HepG2 (cell line): ENCODE measurements around the gene IRF1. TPM values are rescaled to one million over a fixed set of nuclear protein-coding genes. Genes with fewer than 3 reads are reported as not detected.

ENCODE experiments used
- CBX2 ChIP-seq, 2 experiments: fragments of 200-600 bp in 1 of 2; sonication (generic); formaldehyde crosslinking in 1 of 2; IDR thresholded peaks; 2 replicates each; pipeline versions ENCODE4 v1.7.0 to v1.8.1; 2018 to 2022; ENCODE audit warnings: low read depth in 2 of 2, low read length in 1 of 2, mild to moderate bottlenecking in 1 of 2, missing genetic modification reagents in 1 of 2
- CEBPG ChIP-seq: IDR thresholded peaks from 2 replicates; pipeline ENCODE4 v1.6.1; 2016
- DPF2 ChIP-seq: sonication (generic); formaldehyde crosslinking; IDR thresholded peaks from 2 replicates; pipeline ENCODE4 v1.4.0; 2020; ENCODE audit warnings: mild to moderate bottlenecking, low read depth, missing genetic modification reagents, borderline replicate concordance
- FOXA1 ChIP-seq, 2 experiments: fragments of 450-650 bp in 1 of 2; sonication (generic) in 1 of 2; formaldehyde crosslinking in 1 of 2; IDR thresholded peaks; 2 replicates each; pipeline versions ENCODE4 v1.4.0 to v1.6.1; 2016 to 2020; ENCODE audit warnings: missing genetic modification reagents in 1 of 2
- FOXO1 ChIP-seq: sonication (generic); formaldehyde crosslinking; IDR thresholded peaks from 2 replicates; pipeline ENCODE4 v1.4.0; 2020; ENCODE audit warnings: missing genetic modification reagents
- GATAD1 ChIP-seq: IDR thresholded peaks from 2 replicates; pipeline ENCODE4 v1.6.1; 2016; ENCODE audit warnings: missing genetic modification reagents, missing compliant biosample characterization
- IKZF4 ChIP-seq: sonication (generic); formaldehyde crosslinking; IDR thresholded peaks from 2 replicates; pipeline ENCODE4 v1.5.1; 2020; ENCODE audit warnings: borderline replicate concordance, mild to moderate bottlenecking, low read depth, missing genetic modification reagents; ENCODE audit errors: not compliant biosample characterization
- KDM4B ChIP-seq: sonication (generic); formaldehyde crosslinking; IDR thresholded peaks from 2 replicates; pipeline ENCODE4 v1.4.0; 2020; ENCODE audit warnings: missing genetic modification reagents
- LCORL ChIP-seq, 2 experiments: fragments of 450-650 bp in 1 of 2; sonication (generic) in 1 of 2; formaldehyde crosslinking in 1 of 2; IDR thresholded peaks; 2 replicates each; pipeline versions ENCODE4 v1.5.0 to v1.6.1; 2017 to 2020; ENCODE audit warnings: antibody characterized with exemption in 1 of 2, missing genetic modification reagents in 1 of 2
- PCBP2 ChIP-seq: fragments of 200-400 bp; formaldehyde crosslinking; optimal IDR thresholded peaks from 2 replicates; pipeline ENCODE3; 2018; ENCODE audit warnings: low read length, low read depth; ENCODE audit not compliant: poor library complexity, severe bottlenecking
- REXO4 ChIP-seq: sonication (generic); formaldehyde crosslinking; IDR thresholded peaks from 2 replicates; pipeline ENCODE4 v1.8.0; 2022; ENCODE audit warnings: missing genetic modification reagents, mild to moderate bottlenecking, borderline replicate concordance
- RFX5 ChIP-seq: IDR thresholded peaks from 2 replicates; pipeline ENCODE4 v1.6.1; 2011; ENCODE audit warnings: low read depth, low read length, improper control_type of control experiment
- SMAD9 ChIP-seq: sonication (generic); formaldehyde crosslinking; IDR thresholded peaks from 2 replicates; pipeline ENCODE4 v1.5.1; 2020; ENCODE audit warnings: mild to moderate bottlenecking, missing genetic modification reagents
- SRF ChIP-seq: IDR thresholded peaks from 2 replicates; pipeline ENCODE4 v1.6.1; 2011; ENCODE audit warnings: mild to moderate bottlenecking, low read depth, low read length, moderate library complexity
- SSRP1 ChIP-seq: IDR thresholded peaks from 2 replicates; pipeline ENCODE4 v1.6.1; 2016; ENCODE audit warnings: control low read depth
- ZNF3 ChIP-seq: IDR thresholded peaks from 2 replicates; pipeline ENCODE4 v1.7.0; 2017; ENCODE audit warnings: inconsistent platforms
- ZNF543 ChIP-seq: sonication (generic); formaldehyde crosslinking; IDR thresholded peaks from 2 replicates; pipeline ENCODE4 v1.4.0; 2020; ENCODE audit warnings: mild to moderate bottlenecking, missing genetic modification reagents
- ZNF569 ChIP-seq: sonication (generic); formaldehyde crosslinking; IDR thresholded peaks from 2 replicates; pipeline ENCODE4 v1.5.0; 2020; ENCODE audit warnings: mild to moderate bottlenecking, missing genetic modification reagents, moderate library complexity, borderline replicate concordance
- ZNF577 ChIP-seq: sonication (generic); formaldehyde crosslinking; IDR thresholded peaks from 2 replicates; pipeline ENCODE4 v1.4.0; 2020; ENCODE audit warnings: mild to moderate bottlenecking, low read depth, missing genetic modification reagents, borderline replicate concordance
- ZNF749 ChIP-seq: sonication (generic); formaldehyde crosslinking; IDR thresholded peaks from 2 replicates; pipeline ENCODE4 v1.8.0; 2022; ENCODE audit warnings: mild to moderate bottlenecking, missing genetic modification reagents, moderate library complexity, borderline replicate concordance
- polyA plus RNA-seq, 8 experiments: library from polyadenylated mRNA; depleted of rRNA in 3 of 8; stranded (reverse) in 7 of 8; unstranded in 1 of 8; fragments of >200 nt; fragmentation: Illumina TruSeq in 4 of 8; extraction: Trizol in 4 of 8; gene quantifications; 2 replicates each; pipeline versions ENCODE4 v1.2.1 to v1.2.3, GENCODE V29; 2011 to 2016; ENCODE audit warnings: low read depth in 4 of 8, missing spikeins in 1 of 8, mixed read lengths in 1 of 8; ENCODE audit not compliant: insufficient read depth in 1 of 8
- total RNA-seq, 5 experiments: library from RNA; depleted of rRNA; stranded (reverse); fragments of >200 nt; fragmentation: Illumina TruSeq; extraction: Trizol; gene quantifications; 2 replicates each; pipeline ENCODE4 v1.2.3, GENCODE V29; 2016; ENCODE audit warnings: low read depth in 1 of 5
- TF ChIP-seq, protein P1 (sequence below): sonication (generic); formaldehyde crosslinking; IDR thresholded peaks from 2 replicates; pipeline ENCODE4 v1.4.0; 2020; ENCODE audit warnings: missing genetic modification reagents; ENCODE audit errors: not compliant biosample characterization
- TF ChIP-seq, protein P2 (sequence below): IDR thresholded peaks from 2 replicates; pipeline ENCODE4 v1.6.1; 2016; ENCODE audit warnings: mild to moderate bottlenecking, missing biosample characterization, missing genetic modification reagents
- TF ChIP-seq, protein P3 (sequence below): sonication (generic); formaldehyde crosslinking; IDR thresholded peaks from 2 replicates; pipeline ENCODE4 v1.8.1; 2023; ENCODE audit warnings: mild to moderate bottlenecking, missing genetic modification reagents
- TF ChIP-seq, protein P4 (sequence below): sonication (generic); formaldehyde crosslinking; IDR thresholded peaks from 2 replicates; pipeline ENCODE4 v1.9.0; 2021; ENCODE audit warnings: missing genetic modification reagents, borderline replicate concordance
- TF ChIP-seq, protein P5 (sequence below): sonication (generic); formaldehyde crosslinking; IDR thresholded peaks from 2 replicates; pipeline ENCODE4 v1.5.0; 2020; ENCODE audit warnings: mild to moderate bottlenecking, low read depth, missing genetic modification reagents, borderline replicate concordance

The IRF1 gene
- total and polyA plus RNA-seq, 2 of the 13 experiments (the other 11 are each of a cell fraction or from before 2014, with no cell fraction given) = 4.1 to 8.8 TPM

DNA sequence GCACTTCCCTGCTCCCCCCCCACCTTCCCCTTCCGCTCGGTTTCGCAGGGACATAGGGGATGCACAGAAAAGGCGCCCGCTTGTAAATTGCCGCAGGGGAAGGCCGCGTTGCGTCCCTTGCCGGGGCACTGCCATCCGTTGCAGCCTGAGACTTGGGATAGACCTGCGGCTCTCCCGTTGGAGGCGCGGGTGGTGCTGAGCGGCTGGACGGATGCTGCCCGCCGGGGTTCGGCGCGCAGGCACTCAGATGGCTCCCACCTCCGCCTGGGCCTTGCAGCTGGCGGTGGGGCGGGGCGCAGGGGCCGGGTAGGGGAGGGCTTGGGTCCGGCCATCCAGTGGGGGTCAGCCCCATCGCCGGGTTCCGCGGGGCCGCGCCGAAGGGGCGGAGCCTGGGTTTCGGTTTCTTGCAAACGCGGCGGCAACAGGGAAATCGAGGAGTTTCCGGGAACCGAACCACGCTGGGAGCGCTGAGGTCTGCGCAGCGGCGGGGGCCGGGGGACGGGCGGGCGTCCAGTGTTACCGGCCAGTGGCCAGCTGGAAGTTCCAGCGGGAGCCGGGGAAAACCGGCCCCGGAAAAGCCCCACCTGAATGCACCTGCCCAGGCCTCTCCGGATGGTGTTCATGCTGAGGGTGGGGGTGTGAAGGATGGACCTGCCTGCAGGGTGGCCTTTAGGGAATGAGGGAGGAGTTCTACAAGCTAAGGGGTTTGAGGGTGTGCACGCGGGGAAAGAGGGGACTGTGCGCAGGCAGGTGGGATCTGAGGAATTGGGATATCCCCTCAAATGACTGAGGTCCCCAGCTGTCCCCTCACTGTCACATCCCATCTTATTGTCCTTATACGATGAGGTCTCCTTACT lies 6.3 kb upstream of the IRF1 start (continued):
- TF ChIP-seq ZNF3 (no peak; the same call in 1 of the 2 replicates), KDM4B (CRISPR knock-in tag) (no peak), FOXO1 (CRISPR knock-in tag) (no peak), SMAD9 (CRISPR knock-in tag) (no peak), PCBP2 (no peak), DPF2 (CRISPR knock-in tag) (0 out of 2 replicates have a peak, but pooled peaks have one; percentile 24), SSRP1 (CRISPR knock-in tag) (no peak), REXO4 (CRISPR knock-in tag) (no peak), GATAD1 (peak; percentile 24; the same call in 1 of the 2 replicates), ZNF543 (CRISPR knock-in tag) (no peak), RFX5 (no peak), ZNF577 (CRISPR knock-in tag) (no peak), LCORL (IDR thresholded peaks at IDR 0.05) (no peak), LCORL (CRISPR knock-in tag; IDR thresholded peaks at IDR 0.05) (no peak), ZNF749 (CRISPR knock-in tag) (peak; percentile 69; the same call in 1 of the 2 replicates), CEBPG (no peak), IKZF4 (CRISPR knock-in tag) (no peak), CBX2 (IDR thresholded peaks at IDR 0.05; ENCODE audit: low read depth, low read length) (no peak), CBX2 (CRISPR knock-in tag; IDR thresholded peaks at IDR 0.05; ENCODE audit: low read depth) (no peak), ZNF569 (no peak), SRF (no peak), FOXA1 (IDR thresholded peaks at IDR 0.05) (no peak), FOXA1 (CRISPR knock-in tag; IDR thresholded peaks at IDR 0.05) (no peak)
- TF ChIP-seq, protein P1, sequence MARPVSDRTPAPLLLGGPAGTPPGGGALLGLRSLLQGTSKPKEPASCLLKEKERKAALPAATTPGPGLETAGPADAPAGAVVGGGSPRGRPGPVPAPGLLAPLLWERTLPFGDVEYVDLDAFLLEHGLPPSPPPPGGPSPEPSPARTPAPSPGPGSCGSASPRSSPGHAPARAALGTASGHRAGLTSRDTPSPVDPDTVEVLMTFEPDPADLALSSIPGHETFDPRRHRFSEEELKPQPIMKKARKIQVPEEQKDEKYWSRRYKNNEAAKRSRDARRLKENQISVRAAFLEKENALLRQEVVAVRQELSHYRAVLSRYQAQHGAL (CRISPR knock-in tag) = no peak
- TF ChIP-seq, protein P2, sequence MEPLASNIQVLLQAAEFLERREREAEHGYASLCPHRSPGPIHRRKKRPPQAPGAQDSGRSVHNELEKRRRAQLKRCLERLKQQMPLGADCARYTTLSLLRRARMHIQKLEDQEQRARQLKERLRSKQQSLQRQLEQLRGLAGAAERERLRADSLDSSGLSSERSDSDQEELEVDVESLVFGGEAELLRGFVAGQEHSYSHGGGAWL (CRISPR knock-in tag) = no peak
- TF ChIP-seq, protein P3, sequence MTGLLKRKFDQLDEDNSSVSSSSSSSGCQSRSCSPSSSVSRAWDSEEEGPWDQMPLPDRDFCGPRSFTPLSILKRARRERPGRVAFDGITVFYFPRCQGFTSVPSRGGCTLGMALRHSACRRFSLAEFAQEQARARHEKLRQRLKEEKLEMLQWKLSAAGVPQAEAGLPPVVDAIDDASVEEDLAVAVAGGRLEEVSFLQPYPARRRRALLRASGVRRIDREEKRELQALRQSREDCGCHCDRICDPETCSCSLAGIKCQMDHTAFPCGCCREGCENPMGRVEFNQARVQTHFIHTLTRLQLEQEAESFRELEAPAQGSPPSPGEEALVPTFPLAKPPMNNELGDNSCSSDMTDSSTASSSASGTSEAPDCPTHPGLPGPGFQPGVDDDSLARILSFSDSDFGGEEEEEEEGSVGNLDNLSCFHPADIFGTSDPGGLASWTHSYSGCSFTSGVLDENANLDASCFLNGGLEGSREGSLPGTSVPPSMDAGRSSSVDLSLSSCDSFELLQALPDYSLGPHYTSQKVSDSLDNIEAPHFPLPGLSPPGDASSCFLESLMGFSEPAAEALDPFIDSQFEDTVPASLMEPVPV (CRISPR knock-in tag) = peak; percentile 76; the same call in 1 of the 2 replicates
- TF ChIP-seq, protein P4, sequence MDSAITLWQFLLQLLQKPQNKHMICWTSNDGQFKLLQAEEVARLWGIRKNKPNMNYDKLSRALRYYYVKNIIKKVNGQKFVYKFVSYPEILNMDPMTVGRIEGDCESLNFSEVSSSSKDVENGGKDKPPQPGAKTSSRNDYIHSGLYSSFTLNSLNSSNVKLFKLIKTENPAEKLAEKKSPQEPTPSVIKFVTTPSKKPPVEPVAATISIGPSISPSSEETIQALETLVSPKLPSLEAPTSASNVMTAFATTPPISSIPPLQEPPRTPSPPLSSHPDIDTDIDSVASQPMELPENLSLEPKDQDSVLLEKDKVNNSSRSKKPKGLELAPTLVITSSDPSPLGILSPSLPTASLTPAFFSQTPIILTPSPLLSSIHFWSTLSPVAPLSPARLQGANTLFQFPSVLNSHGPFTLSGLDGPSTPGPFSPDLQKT = no peak
- TF ChIP-seq, protein P5, sequence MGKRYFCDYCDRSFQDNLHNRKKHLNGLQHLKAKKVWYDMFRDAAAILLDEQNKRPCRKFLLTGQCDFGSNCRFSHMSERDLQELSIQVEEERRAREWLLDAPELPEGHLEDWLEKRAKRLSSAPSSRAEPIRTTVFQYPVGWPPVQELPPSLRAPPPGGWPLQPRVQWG = no peak
